Measurements from ENCODE around the gene ZBTB11.
"Not testable (repeated sequence)": the region's sequence is repeated elsewhere in the genome, so short reads cannot be mapped to it uniquely, and the experiment has no call there.

Gene ZBTB11

DNA sequence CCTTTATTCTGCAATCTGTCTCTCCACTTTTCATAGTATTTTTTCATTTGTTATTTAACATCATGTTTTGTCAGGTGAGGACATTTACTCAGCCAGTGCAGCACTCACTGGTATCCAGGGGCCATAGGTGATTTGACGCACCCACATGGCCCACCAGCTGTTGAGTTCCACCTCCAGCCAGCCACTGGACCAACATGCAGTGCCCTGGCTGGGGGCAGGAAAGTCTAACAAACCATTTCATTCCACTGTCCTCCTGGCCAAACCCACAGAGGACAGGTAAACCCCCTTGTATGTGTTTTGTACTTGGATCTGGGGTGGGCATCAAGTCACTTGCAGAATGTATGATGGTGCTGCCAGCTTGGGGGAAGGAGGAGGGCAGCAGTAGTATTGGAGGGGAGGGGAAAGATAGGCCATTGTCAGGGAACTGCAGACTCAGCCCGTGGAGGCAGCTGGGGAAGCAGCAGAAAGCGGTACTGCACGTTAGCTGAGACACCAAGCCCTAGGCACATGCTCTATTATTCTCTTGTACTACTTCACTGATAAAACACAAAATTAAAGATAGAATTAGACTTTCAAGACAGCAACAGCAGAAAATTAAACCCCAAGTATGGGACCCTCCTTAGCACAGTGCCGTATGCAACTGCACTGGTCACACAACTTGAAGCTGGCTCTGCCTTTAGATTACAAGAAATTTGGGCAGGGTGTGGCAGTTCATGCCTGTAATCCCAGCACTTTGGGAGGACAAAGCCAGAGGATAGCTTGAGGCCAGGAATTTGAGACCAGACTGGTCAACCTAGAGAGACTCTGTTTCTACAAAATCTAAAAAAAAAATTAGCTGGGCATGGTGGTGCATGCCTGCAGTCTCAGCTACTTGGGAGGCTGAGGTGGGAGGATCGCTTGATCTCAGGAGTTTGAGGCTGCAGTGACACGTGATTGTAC lies 25.0 kb upstream of the ZBTB11 start:
- no peak for TF ChIP-seq CTCF (conservative IDR thresholded peaks at IDR 0.05; ENCODE audit: low read depth, low read length)
- no peak overlapping the region for H3K4me3 ChIP-seq (ENCODE audit: low read length)
- no peak for DNase-seq (ENCODE audit: low read depth)

DNA sequence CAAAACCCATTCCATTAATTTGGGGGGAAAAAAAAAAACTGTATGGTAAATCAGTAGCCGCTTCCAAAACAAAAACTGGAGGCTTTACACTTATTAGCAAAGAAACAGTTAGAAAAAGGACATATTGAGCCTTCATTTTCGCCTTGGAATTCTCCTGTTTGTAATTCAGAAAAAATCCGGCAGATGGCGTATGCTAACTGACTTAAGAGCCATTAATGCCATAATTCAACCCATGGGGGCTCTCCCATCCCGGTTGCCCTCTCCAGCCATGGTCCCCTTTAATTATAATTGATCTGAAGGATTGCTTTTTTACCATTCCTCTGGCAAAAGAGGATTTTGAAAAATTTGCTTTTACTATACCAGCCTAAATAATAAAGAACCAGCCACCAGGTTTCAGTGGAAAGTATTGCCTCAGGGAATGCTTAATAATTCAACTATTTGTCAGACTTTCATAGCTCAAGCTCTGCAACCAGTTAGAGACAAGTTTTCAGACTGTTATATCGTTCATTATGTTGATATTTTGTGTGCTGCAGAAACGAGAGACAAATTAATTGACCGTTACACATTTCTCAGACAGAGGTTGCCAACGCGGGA lies 18.9 kb upstream of the ZBTB11 start:
- TF ChIP-seq CTCF (conservative IDR thresholded peaks at IDR 0.05; ENCODE audit: low read depth, low read length), result peak; percentile 64
- no peak overlapping the region for H3K4me3 ChIP-seq (ENCODE audit: low read length)
- DNase-seq (ENCODE audit: low read depth), result no peak

DNA sequence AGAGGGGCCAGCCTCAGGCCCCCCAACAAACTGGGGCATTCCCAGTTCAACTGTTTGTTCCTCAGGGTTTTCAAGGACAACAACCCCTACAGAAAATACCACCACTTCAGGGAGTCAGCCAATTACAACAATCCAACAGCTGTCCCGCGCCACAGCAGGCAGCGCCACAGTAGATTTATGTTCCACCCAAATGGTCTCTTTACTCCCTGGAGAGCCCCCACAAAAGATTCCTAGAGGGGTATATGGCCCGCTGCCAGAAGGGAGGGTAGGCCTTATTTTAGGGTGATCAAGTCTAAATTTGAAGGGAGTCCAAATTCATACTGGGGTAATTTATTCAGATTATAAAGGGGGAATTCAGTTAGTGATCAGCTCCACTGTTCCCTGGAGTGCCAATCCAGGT lies 17.9 kb upstream of the ZBTB11 start:
- H3K4me3 ChIP-seq (ENCODE audit: low read length); DNase-seq (ENCODE audit: low read depth): not testable (repeated sequence)

GRCh38 chr3:101693540-101693939 lies 16.6 kb upstream of the ZBTB11 start:
- peak; percentile 50 for TF ChIP-seq CTCF (conservative IDR thresholded peaks at IDR 0.05; ENCODE audit: low read depth, low read length)
- H3K4me3 ChIP-seq (ENCODE audit: low read length); DNase-seq (ENCODE audit: low read depth): not testable (repeated sequence)

GRCh38 chr3:101691685-101692671 lies 15.0 kb upstream of the ZBTB11 start:
- DNase-seq (ENCODE audit: low read depth); H3K4me3 ChIP-seq (ENCODE audit: low read length): not testable (repeated sequence)

DNA sequence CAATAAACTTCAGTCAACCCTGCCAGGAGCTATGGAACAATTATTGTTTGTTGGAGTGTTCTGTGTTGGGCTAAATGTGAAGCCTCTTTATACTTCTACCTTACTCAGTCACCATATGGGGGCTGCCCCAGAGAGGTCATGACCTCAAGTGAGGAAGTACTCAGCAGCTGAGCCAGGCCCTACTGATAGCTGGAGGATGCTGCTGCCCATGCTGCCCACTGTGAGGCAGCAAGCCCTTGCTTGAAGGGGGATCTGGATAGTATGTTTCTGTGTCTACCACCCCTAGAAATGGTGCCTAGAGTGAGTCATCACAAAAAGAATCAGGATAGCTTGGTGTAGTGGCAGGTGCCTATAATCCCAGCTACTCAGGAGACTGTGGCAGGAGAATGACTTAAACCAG lies 14.0 kb upstream of the ZBTB11 start:
- TF ChIP-seq CTCF (conservative IDR thresholded peaks at IDR 0.05; ENCODE audit: low read depth, low read length), result no peak
- no peak overlapping the region for H3K4me3 ChIP-seq (ENCODE audit: low read length)
- DNase-seq (ENCODE audit: low read depth), result no peak

- no peak overlapping the region for H3K4me3 ChIP-seq (ENCODE audit: low read length)
- TF ChIP-seq CTCF (conservative IDR thresholded peaks at IDR 0.05; ENCODE audit: low read depth, low read length), result no peak
- DNase-seq (ENCODE audit: low read depth), result no peak
These were observed 12.4 kb upstream of the ZBTB11 start for GRCh38 chr3:101689286-101689685.
